Natural killer cell (primary cell): ENCODE data around the gene CLECL1. TPM values are rescaled to one million over a fixed set of nuclear protein-coding genes. Genes with fewer than 3 reads are reported as not detected.
"Not testable (repeated sequence)": the region's sequence is repeated elsewhere in the genome, so short reads cannot be mapped to it uniquely, and the experiment has no call there.

Experiments used
- ATAC-seq, 3 donors: fragments of 150-1000 bp in 2 of 3; fragments of 200-7000 bp in 1 of 3; cut with Tn5 transposase; 1 replicate in 1 of 3; 2 replicates in 2 of 3; pipeline ENCODE4 v1.10.0; 2021; ENCODE audit warnings: mild to moderate bottlenecking in 2 of 3, moderate library complexity in 2 of 3
- DNase-seq, 2 donors: peaks; one replicate each; pipeline versions ENCODE4 v3.0.0 to v3.0.0-alpha.2; 2013 to 2021; ENCODE audit warnings: mixed read lengths in 1 of 2
- H3K27ac ChIP-seq: one replicate; pipeline ENCODE4 v1.5.1; 2013; ENCODE audit warnings: mild to moderate bottlenecking, low read length
- H3K27me3 ChIP-seq: one replicate; pipeline ENCODE4 v1.6.1; 2013; ENCODE audit warnings: low read length; ENCODE audit not compliant: control insufficient read depth, insufficient read depth
- H3K36me3 ChIP-seq: one replicate; pipeline ENCODE4 v1.6.1; 2013; ENCODE audit warnings: low read length; ENCODE audit not compliant: control insufficient read depth, insufficient read depth
- H3K4me1 ChIP-seq: one replicate; pipeline ENCODE4 v1.6.1; 2013; ENCODE audit warnings: low read length; ENCODE audit not compliant: control insufficient read depth, insufficient read depth
- H3K4me3 ChIP-seq: one replicate; pipeline ENCODE4 v1.5.1; 2013; ENCODE audit warnings: low read length
- H3K9me3 ChIP-seq: one replicate; pipeline ENCODE4 v1.6.1; 2013; ENCODE audit warnings: low read length; ENCODE audit not compliant: control insufficient read depth, insufficient read depth
- H3K27ac Mint-ChIP-seq, 2 donors: one replicate each; pipeline ENCODE4 v1.8.0; 2022; ENCODE audit warnings: mild to moderate bottlenecking in 2 of 2, mixed read lengths in 2 of 2, moderate library complexity in 1 of 2
- H3K27me3 Mint-ChIP-seq, 2 donors: one replicate each; pipeline ENCODE4 v1.8.0; 2022; ENCODE audit warnings: low read depth in 2 of 2, mixed read lengths in 2 of 2
- H3K36me3 Mint-ChIP-seq: one replicate; pipeline ENCODE4 v1.8.0; 2022; ENCODE audit warnings: mixed read lengths
- H3K4me1 Mint-ChIP-seq, 2 donors: one replicate each; pipeline ENCODE4 v1.8.0; 2022; ENCODE audit warnings: mixed read lengths in 2 of 2
- H3K4me3 Mint-ChIP-seq: one replicate; pipeline ENCODE4 v1.8.0; 2022; ENCODE audit warnings: mild to moderate bottlenecking, moderate library complexity, mixed read lengths
- H3K9me3 Mint-ChIP-seq, 2 donors: one replicate each; pipeline ENCODE4 v1.8.0; 2022; ENCODE audit warnings: mixed read lengths in 2 of 2
- CTCF ChIP-seq: fragments of 200-600 bp; IDR thresholded peaks from one replicate; pipeline ENCODE4 v1.8.0; 2022; ENCODE audit warnings: antibody characterized with exemption
- WGBS: methylation state at CpG from one replicate; pipeline ENCODE4 v1.1.7; 2013; ENCODE audit warnings: missing lambda C conversion rate; ENCODE audit not compliant: insufficient coverage; 5-methylcytosine and 5-hydroxymethylcytosine counted together
- intact Hi-C: fragments of 100-400 bp; cut with micrococcal nuclease; formaldehyde crosslinking; loops from one replicate; pipeline ENCODE4 v1.14.2; 2022
- total RNA-seq, 4 donors: library from RNA; stranded (reverse); fragments of 120-200 nt in 1 of 4; gene quantifications; one replicate each; pipeline versions ENCODE4 v1.2.3 to v1.2.4, GENCODE V29; 2013 to 2022

Gene CLECL1
- total RNA-seq, 3 donors from 2014 or later (not counting 1 experiment from before 2014, with no cell fraction given), result 0.64 to 1.5 (median 0.72) TPM

- Mint-ChIP-seq H3K27ac (peak overlapping the region; percentile 74 to 78), H3K36me3 (peaks cover 6% of the 10 kb centered on the region), H3K9me3 (peaks cover 0 to 2% of the 10 kb centered on the region in 2 donors), H3K4me1 (peaks cover 24 to 43% of the 10 kb centered on the region in 2 donors), H3K4me3 (peak overlapping the region; percentile 55), H3K27me3 (no peaks in the 10 kb centered on the region)
- ATAC-seq (peak; percentile 72 to 96 (median 90)), DNase-seq (peak; percentile 56 to 89)
- Histone ChIP-seq H3K4me3 (no peak overlapping the region), H3K27ac (peak overlapping the region; percentile 50), H3K36me3 (no peaks in the 10 kb centered on the region), H3K4me1 (peaks cover 17% of the 10 kb centered on the region), H3K27me3 (no peaks in the 10 kb centered on the region), H3K9me3 (no peaks in the 10 kb centered on the region)
- intact Hi-C loops, result loop anchor here (1.0 to 2.0 kb wide), 3 partner anchors 74 to 377 kb away; no protein-coding TSS in a partner anchor
- TF ChIP-seq CTCF, result peak; percentile 71
- WGBS, result 56% methylated on average over 10 of the region's 12 CpGs
These were observed 24.8 kb downstream of the CLECL1 start for GRCh38 chr12:9707864-9708808.

GRCh38 chr12:9707356-9707755 lies 25.5 kb downstream of the CLECL1 start:
- H3K27me3 ChIP-seq, result no peaks in the 10 kb centered on the region
- Mint-ChIP-seq H3K4me3 (no peak overlapping the region), H3K27me3 (no peaks in the 10 kb centered on the region), H3K36me3 (peaks cover 6% of the 10 kb centered on the region), H3K27ac (peak overlapping the region in 1 of 2 donors; percentile 78), H3K9me3 (peaks cover 0 to 2% of the 10 kb centered on the region in 2 donors), H3K4me1 (peaks cover 31 to 50% of the 10 kb centered on the region in 2 donors)
- peak overlapping the region; percentile 50 for H3K27ac ChIP-seq
- H3K4me3 ChIP-seq, result no peak overlapping the region
- H3K9me3 ChIP-seq, result no peaks in the 10 kb centered on the region
- intact Hi-C loops, result no loop called here
- peaks cover 19% of the 10 kb centered on the region for H3K4me1 ChIP-seq
- no peak for TF ChIP-seq CTCF
- DNase-seq (no peak), ATAC-seq (no peak)
- H3K36me3 ChIP-seq, result no peaks in the 10 kb centered on the region

- Histone ChIP-seq H3K9me3 (no peaks in the 10 kb centered on the region), H3K27me3 (no peaks in the 10 kb centered on the region), H3K36me3 (no peaks in the 10 kb centered on the region), H3K4me3 (no peak overlapping the region), H3K4me1 (peaks cover 30% of the 10 kb centered on the region), H3K27ac (peak overlapping the region; percentile 17)
- Mint-ChIP-seq H3K4me1 (peaks cover 43 to 61% of the 10 kb centered on the region in 2 donors), H3K9me3 (peaks cover 0 to 2% of the 10 kb centered on the region in 2 donors), H3K36me3 (peaks cover 6% of the 10 kb centered on the region), H3K27me3 (no peaks in the 10 kb centered on the region), H3K27ac (peak overlapping the region; percentile 54 to 64), H3K4me3 (no peak overlapping the region)
- intact Hi-C loops, result no loop called here
- ATAC-seq (no peak), DNase-seq (peak in 1 of 2 donors; percentile 55)
- TF ChIP-seq CTCF, result no peak
These were observed 26.7 kb downstream of the CLECL1 start for GRCh38 chr12:9706086-9706685.

- not testable (repeated sequence) for H3K9me3 ChIP-seq, H3K27me3 Mint-ChIP-seq
These were observed 28.3 kb downstream of the CLECL1 start for GRCh38 chr12:9704561-9704960.

More at GRCh38 chr12:9704561-9704960, 28.3 kb downstream of the CLECL1 start:
- not testable (repeated sequence) for H3K27me3 ChIP-seq, ATAC-seq, H3K9me3 Mint-ChIP-seq, H3K36me3 Mint-ChIP-seq, H3K27ac ChIP-seq, H3K4me3 ChIP-seq, DNase-seq, H3K36me3 ChIP-seq, H3K4me3 Mint-ChIP-seq
- 97% methylated on average over 5 of the region's 5 CpGs for WGBS
- peaks cover 59 to 76% of the 10 kb centered on the region in 2 donors for H3K4me1 Mint-ChIP-seq
- peaks cover 30% of the 10 kb centered on the region for H3K4me1 ChIP-seq
- peak overlapping the region in 1 of 2 donors; percentile 32 for H3K27ac Mint-ChIP-seq
- intact Hi-C loops, result loop anchor here (5.0 kb wide), 1 partner anchor 57 kb away; no protein-coding TSS in a partner anchor
